ENCODE results near the gene MCU. TPM values are rescaled to one million over a fixed set of nuclear protein-coding genes. Genes with fewer than 3 reads are reported as not detected.

MCU gene
- total RNA-seq, 1 donor: 42.7 TPM

DNA sequence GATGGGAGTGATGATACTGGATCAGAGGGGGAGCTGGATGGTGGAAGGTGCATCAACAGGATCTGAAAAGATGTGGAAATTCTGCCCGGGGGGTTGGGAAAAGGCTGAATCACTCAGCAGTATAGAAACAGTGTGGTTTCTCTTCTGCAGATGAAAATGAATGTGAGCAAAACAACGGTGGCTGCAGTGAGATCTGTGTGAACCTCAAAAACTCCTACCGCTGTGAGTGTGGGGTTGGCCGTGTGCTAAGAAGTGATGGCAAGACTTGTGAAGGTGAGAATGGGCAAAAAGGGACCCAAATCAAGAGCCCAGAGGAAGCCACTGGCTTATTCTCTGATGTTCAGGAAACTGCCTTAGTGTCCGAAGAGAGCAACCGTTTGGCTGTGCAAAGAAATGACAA, 214.5 kb downstream of the MCU start:
- Histone ChIP-seq H3K4me2 (ENCODE audit: insufficient read depth, low read length) (no peak overlapping the region), H3K9me3 (ENCODE audit: low read depth, low read length) (no peaks in the 10 kb centered on the region), H3K27me3 (ENCODE audit: insufficient read depth, low read length) (no peaks in the 10 kb centered on the region), H2AFZ (ENCODE audit: low read length) (no peak overlapping the region), H4K20me1 (ENCODE audit: insufficient read depth, low read length) (no peaks in the 10 kb centered on the region), H3K36me3 (ENCODE audit: insufficient read depth, low read length) (no peaks in the 10 kb centered on the region), H3K27ac (ENCODE audit: low read depth, low read length) (no peak overlapping the region), H3K4me1 (ENCODE audit: insufficient read depth, low read length) (no peaks in the 10 kb centered on the region), H3K79me2 (ENCODE audit: insufficient read depth, low read length) (no peaks in the 10 kb centered on the region), H3K4me3 (ENCODE audit: insufficient read depth, low read length) (no peak overlapping the region)
- TF ChIP-seq, protein P1, sequence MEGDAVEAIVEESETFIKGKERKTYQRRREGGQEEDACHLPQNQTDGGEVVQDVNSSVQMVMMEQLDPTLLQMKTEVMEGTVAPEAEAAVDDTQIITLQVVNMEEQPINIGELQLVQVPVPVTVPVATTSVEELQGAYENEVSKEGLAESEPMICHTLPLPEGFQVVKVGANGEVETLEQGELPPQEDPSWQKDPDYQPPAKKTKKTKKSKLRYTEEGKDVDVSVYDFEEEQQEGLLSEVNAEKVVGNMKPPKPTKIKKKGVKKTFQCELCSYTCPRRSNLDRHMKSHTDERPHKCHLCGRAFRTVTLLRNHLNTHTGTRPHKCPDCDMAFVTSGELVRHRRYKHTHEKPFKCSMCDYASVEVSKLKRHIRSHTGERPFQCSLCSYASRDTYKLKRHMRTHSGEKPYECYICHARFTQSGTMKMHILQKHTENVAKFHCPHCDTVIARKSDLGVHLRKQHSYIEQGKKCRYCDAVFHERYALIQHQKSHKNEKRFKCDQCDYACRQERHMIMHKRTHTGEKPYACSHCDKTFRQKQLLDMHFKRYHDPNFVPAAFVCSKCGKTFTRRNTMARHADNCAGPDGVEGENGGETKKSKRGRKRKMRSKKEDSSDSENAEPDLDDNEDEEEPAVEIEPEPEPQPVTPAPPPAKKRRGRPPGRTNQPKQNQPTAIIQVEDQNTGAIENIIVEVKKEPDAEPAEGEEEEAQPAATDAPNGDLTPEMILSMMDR (IDR thresholded peaks at IDR 0.05; ENCODE audit: extremely low read depth, low read depth, low read length): no peak
- no peak for DNase-seq (ENCODE audit: insufficient read length, low spot score, missing footprints)

DNA sequence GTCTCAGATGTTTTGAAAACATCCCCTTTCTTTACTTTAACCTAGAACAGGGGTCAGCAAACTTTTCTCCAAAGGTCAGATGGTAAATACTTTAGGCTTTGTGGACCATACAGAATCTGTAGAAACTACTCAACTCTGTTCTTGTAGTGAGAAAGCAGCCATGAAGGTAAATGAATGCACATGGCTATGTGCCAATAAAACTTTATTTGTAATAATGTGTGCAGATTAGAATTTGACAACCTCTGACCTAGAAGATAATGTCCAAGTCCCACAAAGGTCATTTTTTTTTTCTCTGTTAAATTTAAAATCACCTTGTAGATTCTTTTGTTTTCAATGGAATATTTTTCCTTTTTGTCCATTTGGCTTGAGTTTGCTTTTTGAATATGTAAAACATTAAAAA, 218.8 kb downstream of the MCU start:
- H3K36me3 ChIP-seq (ENCODE audit: insufficient read depth, low read length): no peaks in the 10 kb centered on the region
- no peak for DNase-seq (ENCODE audit: insufficient read length, low spot score, missing footprints)
- H3K9me3 ChIP-seq (ENCODE audit: low read depth, low read length): no peaks in the 10 kb centered on the region
- no peaks in the 10 kb centered on the region for H3K79me2 ChIP-seq (ENCODE audit: insufficient read depth, low read length)
- H3K4me1 ChIP-seq (ENCODE audit: insufficient read depth, low read length): no peaks in the 10 kb centered on the region
- no peak overlapping the region for H3K4me2 ChIP-seq (ENCODE audit: insufficient read depth, low read length)
- no peak overlapping the region for H3K4me3 ChIP-seq (ENCODE audit: insufficient read depth, low read length)
- H3K27me3 ChIP-seq (ENCODE audit: insufficient read depth, low read length): no peaks in the 10 kb centered on the region
- TF ChIP-seq, protein P1 (IDR thresholded peaks at IDR 0.05; ENCODE audit: extremely low read depth, low read depth, low read length): no peak
- no peak overlapping the region for H2AFZ ChIP-seq (ENCODE audit: low read length)
- H4K20me1 ChIP-seq (ENCODE audit: insufficient read depth, low read length): no peaks in the 10 kb centered on the region
- no peak overlapping the region for H3K27ac ChIP-seq (ENCODE audit: low read depth, low read length)

DNA sequence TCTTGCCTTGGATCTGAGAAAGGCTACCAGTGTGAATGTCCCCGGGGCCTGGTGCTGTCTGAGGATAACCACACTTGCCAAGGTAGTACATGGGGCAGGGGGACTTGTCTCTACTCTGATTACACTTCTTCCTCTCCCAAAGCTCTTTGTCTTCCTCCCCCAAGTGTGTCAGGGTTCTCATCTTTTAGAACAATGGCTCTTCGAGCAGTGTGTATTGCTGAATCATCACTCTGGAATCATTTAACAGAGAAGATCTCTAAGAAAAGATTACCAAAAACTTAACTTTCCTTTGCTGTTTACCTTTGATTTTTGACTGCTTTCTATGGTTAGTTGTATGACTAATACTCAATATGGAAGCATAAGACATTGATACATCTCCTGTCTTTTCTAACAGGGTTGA, 219.8 kb downstream of the MCU start:
- no peak overlapping the region for H3K4me3 ChIP-seq (ENCODE audit: insufficient read depth, low read length)
- H3K9me3 ChIP-seq (ENCODE audit: low read depth, low read length): no peaks in the 10 kb centered on the region
- no peak overlapping the region for H2AFZ ChIP-seq (ENCODE audit: low read length)
- no peaks in the 10 kb centered on the region for H3K4me1 ChIP-seq (ENCODE audit: insufficient read depth, low read length)
- no peaks in the 10 kb centered on the region for H3K79me2 ChIP-seq (ENCODE audit: insufficient read depth, low read length)
- H3K4me2 ChIP-seq (ENCODE audit: insufficient read depth, low read length): no peak overlapping the region
- no peaks in the 10 kb centered on the region for H4K20me1 ChIP-seq (ENCODE audit: insufficient read depth, low read length)
- TF ChIP-seq, protein P1 (IDR thresholded peaks at IDR 0.05; ENCODE audit: extremely low read depth, low read depth, low read length): no peak
- no peaks in the 10 kb centered on the region for H3K36me3 ChIP-seq (ENCODE audit: insufficient read depth, low read length)
- H3K27me3 ChIP-seq (ENCODE audit: insufficient read depth, low read length): no peaks in the 10 kb centered on the region
- no peak overlapping the region for H3K27ac ChIP-seq (ENCODE audit: low read depth, low read length)
- no peak for DNase-seq (ENCODE audit: insufficient read length, low spot score, missing footprints)

DNA sequence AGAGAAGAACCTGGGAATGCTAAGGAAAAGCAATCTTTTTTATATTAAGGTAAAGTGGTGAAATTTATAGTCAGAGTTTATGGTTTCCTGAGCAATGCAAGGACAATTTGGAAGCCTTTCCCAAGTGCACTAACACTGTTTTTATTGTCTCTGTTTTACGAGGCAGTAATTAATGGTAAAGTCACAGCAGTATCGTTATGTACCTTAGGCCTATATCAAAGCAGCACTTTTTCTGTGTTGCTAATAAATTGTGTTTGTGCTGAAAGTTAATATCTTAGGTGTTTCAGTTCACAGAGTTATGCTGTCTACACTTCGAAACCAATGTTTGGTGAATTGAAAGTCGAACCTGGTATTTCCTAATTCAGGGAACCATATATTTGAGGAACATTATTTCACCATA, 220.8 kb downstream of the MCU start:
- TF ChIP-seq, protein P1 (IDR thresholded peaks at IDR 0.05; ENCODE audit: extremely low read depth, low read depth, low read length): no peak
- no peaks in the 10 kb centered on the region for H3K27me3 ChIP-seq (ENCODE audit: insufficient read depth, low read length)

More for the DNA sequence above, 220.8 kb downstream of the MCU start:
- H4K20me1 ChIP-seq (ENCODE audit: insufficient read depth, low read length): no peaks in the 10 kb centered on the region
- no peaks in the 10 kb centered on the region for H3K4me1 ChIP-seq (ENCODE audit: insufficient read depth, low read length)
- no peaks in the 10 kb centered on the region for H3K79me2 ChIP-seq (ENCODE audit: insufficient read depth, low read length)
- H3K27ac ChIP-seq (ENCODE audit: low read depth, low read length): no peak overlapping the region
- H3K4me2 ChIP-seq (ENCODE audit: insufficient read depth, low read length): no peak overlapping the region
- no peak overlapping the region for H2AFZ ChIP-seq (ENCODE audit: low read length)
- no peaks in the 10 kb centered on the region for H3K36me3 ChIP-seq (ENCODE audit: insufficient read depth, low read length)
- H3K9me3 ChIP-seq (ENCODE audit: low read depth, low read length): no peaks in the 10 kb centered on the region
- no peak for DNase-seq (ENCODE audit: insufficient read length, low spot score, missing footprints)
- no peak overlapping the region for H3K4me3 ChIP-seq (ENCODE audit: insufficient read depth, low read length)

Data from osteoblast (primary cell).